ENCODE measurements around the gene LSAMP. TPM values are rescaled to one million over a fixed set of nuclear protein-coding genes. Genes with fewer than 3 reads are reported as not detected.

Gene LSAMP
- total and polyA plus RNA-seq, 9 of the 15 experiments (the other 6 are each of a cell fraction or from before 2014, with no cell fraction given) = 0.09 to 0.11 TPM; not detected in 7

GRCh38 chr3:116135457-116136085 lies 309.7 kb downstream of the LSAMP start:
- ChIA-PET CTCF (ENCODE audit: low intra/inter-chr PET ratio) (no interaction called here), POLR2A (no interaction called here)
- FAIRE-seq = no peak

More at GRCh38 chr3:116135457-116136085, 309.7 kb downstream of the LSAMP start:
- WGBS (ENCODE audit: insufficient coverage, low coverage, missing lambda C conversion rate) = 77% methylated on average over 4 of the region's 4 CpGs
- no peaks in the 10 kb centered on the region for H3K36me3 ChIP-seq (ENCODE audit: control insufficient read depth, insufficient read depth, low read length)
- in situ Hi-C loops (cut with MboI) = loop anchor here (25.0 kb wide), 1 partner anchor 627 kb away; no protein-coding TSS in a partner anchor
- H4K20me1 ChIP-seq (replicated peaks; ENCODE audit: control insufficient read depth, insufficient read depth, low read length) = no peaks in the 10 kb centered on the region
- H3K79me2 ChIP-seq (ENCODE audit: control insufficient read depth, insufficient read depth, low read length) = no peaks in the 10 kb centered on the region
- no peak overlapping the region for H3K4me3 ChIP-seq
- TF ChIP-seq, protein P1, sequence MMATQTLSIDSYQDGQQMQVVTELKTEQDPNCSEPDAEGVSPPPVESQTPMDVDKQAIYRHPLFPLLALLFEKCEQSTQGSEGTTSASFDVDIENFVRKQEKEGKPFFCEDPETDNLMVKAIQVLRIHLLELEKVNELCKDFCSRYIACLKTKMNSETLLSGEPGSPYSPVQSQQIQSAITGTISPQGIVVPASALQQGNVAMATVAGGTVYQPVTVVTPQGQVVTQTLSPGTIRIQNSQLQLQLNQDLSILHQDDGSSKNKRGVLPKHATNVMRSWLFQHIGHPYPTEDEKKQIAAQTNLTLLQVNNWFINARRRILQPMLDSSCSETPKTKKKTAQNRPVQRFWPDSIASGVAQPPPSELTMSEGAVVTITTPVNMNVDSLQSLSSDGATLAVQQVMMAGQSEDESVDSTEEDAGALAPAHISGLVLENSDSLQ (IDR thresholded peaks at IDR 0.05) = 0 out of 2 replicates have a peak, but pooled peaks have one; percentile 15
- TF ChIP-seq, protein P2, sequence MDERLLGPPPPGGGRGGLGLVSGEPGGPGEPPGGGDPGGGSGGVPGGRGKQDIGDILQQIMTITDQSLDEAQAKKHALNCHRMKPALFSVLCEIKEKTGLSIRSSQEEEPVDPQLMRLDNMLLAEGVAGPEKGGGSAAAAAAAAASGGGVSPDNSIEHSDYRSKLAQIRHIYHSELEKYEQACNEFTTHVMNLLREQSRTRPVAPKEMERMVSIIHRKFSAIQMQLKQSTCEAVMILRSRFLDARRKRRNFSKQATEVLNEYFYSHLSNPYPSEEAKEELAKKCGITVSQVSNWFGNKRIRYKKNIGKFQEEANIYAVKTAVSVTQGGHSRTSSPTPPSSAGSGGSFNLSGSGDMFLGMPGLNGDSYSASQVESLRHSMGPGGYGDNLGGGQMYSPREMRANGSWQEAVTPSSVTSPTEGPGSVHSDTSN (CRISPR knock-in tag; IDR thresholded peaks at IDR 0.05; ENCODE audit: low read depth) = no peak
- TF ChIP-seq, protein P2 (tag; conservative IDR thresholded peaks at IDR 0.05; ENCODE audit: low read depth) = peak; percentile 75
- TF ChIP-seq MEIS2 (IDR thresholded peaks at IDR 0.05; ENCODE audit: partially characterized antibody) (peak; percentile 12), TFAM (CRISPR knock-in tag; conservative IDR thresholded peaks at IDR 0.05) (no peak)
- H3K4me1 ChIP-seq (replicated peaks in 1 of 2; ENCODE audit: control insufficient read depth in 2 of 2, insufficient read depth in 2 of 2, low read length in 2 of 2) = no peaks in the 10 kb centered on the region
- intact Hi-C loops (cut with micrococcal nuclease) = no loop called here
- H3K9me3 ChIP-seq (replicated peaks; ENCODE audit: control insufficient read depth, insufficient read depth, low read depth, low read length) = no peaks in the 10 kb centered on the region
- no peak overlapping the region for H3K4me2 ChIP-seq (ENCODE audit: insufficient read depth, low read length)
- no peak overlapping the region for H3K9ac ChIP-seq (ENCODE audit: insufficient read depth in 1 of 2, low read depth in 2 of 2, low read length in 2 of 2)
- no peak overlapping the region for H3K27ac ChIP-seq (ENCODE audit: extremely low read depth, low read depth, low read length)
- ATAC-seq = no peak
- no peak for DNase-seq (ENCODE audit: extremely low read depth in 1 of 4, low spot score in 3 of 4)
- no peak overlapping the region for H2AFZ ChIP-seq (ENCODE audit: low read depth, low read length)
- H3K27me3 ChIP-seq (ENCODE audit: control insufficient read depth in 2 of 2, insufficient read depth in 2 of 2, low read length in 2 of 2) = no peaks in the 10 kb centered on the region
- BruUV-seq (replicated peaks) = no TSS peak
- no peaks in the 10 kb centered on the region for H3K9me1 ChIP-seq (ENCODE audit: control insufficient read depth, insufficient read depth, low read length)
